ENCODE results near the gene GTPBP1.

DNA sequence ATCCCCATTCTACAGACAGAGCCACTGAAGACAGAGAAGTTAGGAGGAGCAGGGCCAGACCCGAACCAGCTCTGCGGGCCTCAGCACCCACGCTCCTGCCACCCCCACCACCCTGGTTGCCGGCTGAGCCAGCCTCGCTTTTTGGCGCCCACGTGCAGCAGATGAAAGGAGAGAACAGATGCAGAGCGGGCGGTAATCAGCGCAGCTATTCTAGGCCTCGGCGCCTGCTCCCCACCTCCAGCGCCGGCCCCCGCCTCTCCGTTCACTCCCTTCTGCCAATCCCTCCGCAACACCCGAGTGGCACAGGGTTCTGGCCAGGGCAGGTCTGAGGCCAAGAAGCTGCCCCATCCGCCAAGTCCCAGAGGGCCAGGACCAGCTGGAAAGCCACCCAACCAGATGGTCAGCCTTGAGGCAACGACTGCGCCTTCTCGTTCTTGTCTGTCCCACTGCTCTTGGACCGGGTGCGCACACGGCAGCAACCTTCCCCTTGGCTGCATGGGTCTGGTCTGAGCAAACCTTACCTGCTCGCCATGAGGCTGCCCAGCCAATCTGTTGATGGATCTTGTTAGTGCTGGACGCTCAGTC is 71.4 kb downstream of the GTPBP1 start:
- TF ChIP-seq, protein P1, sequence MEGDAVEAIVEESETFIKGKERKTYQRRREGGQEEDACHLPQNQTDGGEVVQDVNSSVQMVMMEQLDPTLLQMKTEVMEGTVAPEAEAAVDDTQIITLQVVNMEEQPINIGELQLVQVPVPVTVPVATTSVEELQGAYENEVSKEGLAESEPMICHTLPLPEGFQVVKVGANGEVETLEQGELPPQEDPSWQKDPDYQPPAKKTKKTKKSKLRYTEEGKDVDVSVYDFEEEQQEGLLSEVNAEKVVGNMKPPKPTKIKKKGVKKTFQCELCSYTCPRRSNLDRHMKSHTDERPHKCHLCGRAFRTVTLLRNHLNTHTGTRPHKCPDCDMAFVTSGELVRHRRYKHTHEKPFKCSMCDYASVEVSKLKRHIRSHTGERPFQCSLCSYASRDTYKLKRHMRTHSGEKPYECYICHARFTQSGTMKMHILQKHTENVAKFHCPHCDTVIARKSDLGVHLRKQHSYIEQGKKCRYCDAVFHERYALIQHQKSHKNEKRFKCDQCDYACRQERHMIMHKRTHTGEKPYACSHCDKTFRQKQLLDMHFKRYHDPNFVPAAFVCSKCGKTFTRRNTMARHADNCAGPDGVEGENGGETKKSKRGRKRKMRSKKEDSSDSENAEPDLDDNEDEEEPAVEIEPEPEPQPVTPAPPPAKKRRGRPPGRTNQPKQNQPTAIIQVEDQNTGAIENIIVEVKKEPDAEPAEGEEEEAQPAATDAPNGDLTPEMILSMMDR (IDR thresholded peaks at IDR 0.05): no peak
- TF ChIP-seq POLR2A (IDR thresholded peaks at IDR 0.05): no peak

Measured in heart left ventricle (tissue), 13 donors.